GM19238 (cell line): ENCODE results near the gene ETS2.

Source experiments
- DNase-seq: peaks from one replicate; pipeline ENCODE4 v3.0.0; 2011; ENCODE audit warnings: low spot score; ENCODE audit not compliant: insufficient read length

ETS2 gene

DNA sequence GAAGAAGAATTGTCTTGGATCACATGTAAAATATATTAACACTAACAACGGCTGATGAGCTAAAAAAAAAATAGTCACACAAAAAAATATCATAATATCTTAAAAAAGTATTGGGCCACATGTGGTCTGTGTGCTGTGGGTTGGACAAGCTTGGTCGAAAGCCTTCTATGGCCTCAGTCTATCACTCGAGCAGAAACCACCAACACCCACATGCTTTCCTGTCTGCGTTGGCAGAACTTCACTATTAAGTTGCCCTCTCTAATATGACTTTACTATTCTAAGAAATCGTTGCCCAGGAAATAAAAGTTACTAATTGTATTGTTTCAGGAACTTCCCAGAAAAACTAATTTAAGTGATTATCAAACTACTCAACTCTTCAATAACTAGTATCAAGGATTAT lies 28.2 kb upstream of the ETS2 start:
- DNase-seq = no peak

DNA sequence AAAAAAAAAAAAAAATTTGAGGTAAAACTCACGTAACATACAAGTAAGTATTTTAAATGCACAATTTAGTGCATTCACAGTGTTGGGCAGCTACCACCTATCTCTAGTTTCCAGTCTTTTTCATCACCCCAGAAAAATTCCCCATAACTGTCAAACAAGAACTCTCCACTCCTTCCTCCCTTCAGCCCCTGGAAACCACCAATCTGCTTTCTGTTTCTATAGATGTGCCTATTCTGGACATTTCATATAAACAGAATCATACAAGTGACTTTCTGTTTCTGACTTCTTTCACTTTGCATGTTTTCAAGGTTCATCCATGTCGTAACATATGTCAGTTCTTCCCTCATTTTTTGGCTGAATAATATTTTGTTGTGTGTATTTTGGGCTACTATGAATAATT lies 24.9 kb upstream of the ETS2 start:
- no peak for DNase-seq

DNA sequence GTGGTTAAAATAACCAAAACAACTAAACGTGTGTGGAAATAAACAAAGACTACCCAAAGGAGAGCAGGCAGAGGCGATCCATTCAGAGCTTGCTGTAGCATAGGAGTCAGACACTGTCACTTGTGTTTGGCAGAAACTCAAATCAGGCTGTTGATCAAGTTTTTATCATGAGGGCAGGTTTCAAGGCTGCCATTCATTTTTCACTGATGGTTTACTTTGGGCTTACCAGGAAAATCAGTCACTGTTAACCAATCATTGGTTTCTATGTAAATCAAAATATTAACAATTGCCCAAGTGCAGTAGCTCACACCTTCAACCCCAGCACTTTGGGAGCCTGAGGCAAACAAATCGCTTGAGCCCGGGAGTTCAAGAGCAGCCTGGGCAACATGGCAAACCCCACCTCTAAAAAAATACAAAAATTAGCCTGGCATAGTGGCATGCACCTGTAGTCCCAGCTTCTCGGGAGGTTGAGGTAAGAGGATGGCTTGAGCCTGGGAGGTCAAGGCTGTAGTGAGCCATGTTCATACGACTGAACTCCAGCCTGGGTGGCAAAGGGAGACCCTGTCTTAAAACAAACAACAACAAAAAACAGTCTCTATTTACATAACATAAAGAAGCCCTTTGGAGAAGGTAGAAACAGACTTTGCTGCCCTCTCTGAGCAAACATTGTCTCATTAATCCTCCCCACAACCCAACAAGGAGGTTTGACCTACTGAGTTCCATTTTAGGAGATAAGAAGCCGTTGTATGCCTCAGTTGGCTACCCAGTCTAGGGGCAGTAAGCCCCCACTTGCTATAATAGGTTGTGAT lies 21.1 kb upstream of the ETS2 start:
- no peak for DNase-seq

DNA sequence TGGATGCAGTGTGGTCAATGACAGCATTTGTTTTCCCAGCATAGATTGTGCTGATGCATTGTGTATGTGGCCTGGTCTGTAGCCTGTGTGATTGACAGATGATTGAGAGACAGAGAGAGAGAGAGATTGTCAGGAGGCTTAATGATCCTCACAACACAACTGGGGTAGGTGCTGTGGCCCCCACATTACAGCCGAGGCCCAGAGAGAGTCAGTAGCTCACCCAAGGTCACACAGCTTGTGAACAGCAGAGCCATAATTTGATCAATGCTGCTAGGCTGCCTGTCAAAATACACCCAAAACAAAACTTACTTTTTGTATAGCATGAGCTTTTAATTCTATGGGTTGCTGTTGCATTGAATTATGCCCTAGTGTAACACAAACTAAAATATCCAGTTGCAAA lies 20.2 kb upstream of the ETS2 start:
- DNase-seq = no peak

DNA sequence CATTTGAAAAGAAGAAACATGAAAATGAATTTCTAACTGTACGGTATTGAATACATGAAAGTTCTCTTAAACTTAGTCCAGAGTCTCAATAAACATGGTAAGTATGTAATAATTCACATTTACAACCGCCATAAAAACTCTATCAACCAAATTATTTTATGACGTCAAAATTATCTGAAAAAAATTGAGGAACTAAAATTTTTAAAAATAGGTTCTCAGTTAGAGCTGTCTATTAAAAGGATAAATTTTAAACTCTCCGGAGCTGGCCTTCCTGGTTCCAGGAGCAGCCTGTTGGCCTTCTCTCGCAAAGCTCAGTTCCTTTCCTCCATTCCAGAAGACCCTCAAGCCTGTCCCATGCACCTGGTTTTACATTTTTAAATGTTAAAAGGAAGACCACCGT lies 18.7 kb upstream of the ETS2 start:
- no peak for DNase-seq

DNA sequence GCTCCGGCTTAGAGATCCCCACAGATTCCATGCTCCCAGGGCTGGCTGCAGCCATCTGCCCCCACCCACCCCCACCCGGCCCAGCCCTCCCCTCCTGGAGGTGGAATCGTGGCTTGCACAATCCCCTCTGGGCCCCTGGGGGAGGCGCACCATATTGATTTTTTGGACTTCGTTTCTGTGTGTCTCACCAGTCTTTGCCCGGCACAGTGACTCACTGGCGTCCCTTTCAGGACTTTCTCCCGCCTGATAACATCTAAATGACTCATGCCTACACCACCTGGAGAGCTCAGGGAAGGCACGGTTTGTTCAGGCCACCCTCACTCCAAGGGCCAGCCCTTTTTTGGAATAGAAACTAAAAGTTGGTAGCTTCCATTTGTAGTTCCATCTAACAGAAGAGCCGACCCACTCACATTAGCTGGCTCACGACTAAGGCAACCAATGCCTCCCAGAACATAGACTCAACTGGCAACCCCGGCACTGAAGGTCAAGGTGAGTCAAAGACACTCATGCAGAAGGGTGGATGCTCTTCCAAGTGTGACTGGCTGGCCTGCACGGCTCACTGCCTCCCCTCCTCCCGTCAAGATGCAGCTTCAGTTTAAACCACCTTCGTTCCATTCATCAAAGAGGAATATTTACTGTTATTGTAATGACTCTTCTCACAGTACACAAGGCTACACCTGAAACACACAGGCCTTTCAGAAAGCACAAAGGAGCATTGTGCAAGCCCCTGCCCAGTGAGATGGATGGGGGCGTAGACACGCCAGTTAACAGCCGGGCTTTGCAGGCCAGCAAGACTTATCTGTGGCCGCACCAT lies 18.1 kb upstream of the ETS2 start:
- DNase-seq = no peak

DNA sequence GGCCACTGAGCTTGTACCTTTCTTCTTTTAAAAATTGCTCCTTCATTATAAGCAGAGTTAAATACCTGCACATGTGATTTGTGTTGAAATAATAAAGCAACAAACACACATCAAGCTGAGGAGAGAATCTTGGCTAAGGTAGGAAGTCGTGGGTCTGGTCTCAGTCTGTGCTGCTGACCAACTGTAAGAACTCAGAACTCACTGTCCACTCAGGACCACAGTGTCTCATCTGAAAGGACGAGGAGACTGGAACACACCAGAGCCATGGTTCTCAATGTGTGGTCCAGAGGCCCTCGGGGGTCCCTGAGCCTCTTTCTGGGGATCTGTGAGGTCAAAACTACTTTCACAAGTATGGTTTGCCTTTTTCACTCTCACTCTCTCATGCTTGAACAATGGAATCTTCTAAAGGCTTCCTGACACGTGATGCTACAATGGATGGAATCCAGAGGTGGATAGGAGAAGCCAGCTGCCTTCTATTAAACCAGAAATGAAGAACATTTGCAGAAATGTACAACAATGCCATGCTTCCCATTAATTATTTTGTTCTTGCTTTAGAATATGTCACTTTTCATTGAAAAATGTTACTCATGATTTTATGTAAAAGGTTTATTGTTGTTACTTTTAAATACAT lies 17.3 kb upstream of the ETS2 start:
- DNase-seq = no peak

DNA sequence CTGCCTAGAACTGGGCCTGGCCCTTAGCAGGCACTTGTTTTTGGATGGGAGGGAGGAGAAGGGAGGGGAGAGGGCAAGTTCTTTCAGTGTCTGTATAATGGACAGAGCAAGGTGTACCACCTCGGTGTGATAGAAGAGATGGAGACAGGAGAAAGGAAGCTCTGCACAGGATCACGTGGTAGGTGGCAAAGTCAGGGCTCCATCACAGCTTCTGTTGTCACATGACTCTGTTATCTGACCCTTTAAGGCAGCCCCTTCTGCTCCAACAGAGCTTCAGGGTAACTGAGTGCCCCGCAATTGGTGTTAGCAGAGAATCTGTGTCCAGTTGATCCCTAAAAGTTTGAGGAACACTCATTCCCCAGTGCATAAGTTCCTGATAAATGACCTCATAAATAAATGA lies 16.5 kb upstream of the ETS2 start:
- no peak for DNase-seq

DNA sequence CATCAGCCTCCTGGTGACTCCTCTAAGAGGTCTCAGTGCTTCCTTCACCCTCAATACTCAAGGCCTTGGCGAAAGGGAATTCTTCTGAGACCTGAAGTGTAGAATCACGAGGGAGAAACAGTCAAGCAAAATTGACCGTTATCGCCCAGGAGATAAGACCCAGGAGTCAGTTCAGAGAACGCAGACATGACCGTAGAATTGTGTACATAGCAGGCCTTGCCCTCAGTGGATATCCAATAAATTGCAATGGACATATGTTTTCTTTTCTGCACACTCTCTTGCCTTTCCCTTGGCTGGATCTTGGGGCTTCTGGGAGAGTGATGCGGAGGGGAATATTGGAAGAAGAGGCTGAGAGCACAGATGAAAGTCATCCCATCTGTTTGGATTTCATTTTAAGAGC lies 15.7 kb upstream of the ETS2 start:
- DNase-seq = no peak

DNA sequence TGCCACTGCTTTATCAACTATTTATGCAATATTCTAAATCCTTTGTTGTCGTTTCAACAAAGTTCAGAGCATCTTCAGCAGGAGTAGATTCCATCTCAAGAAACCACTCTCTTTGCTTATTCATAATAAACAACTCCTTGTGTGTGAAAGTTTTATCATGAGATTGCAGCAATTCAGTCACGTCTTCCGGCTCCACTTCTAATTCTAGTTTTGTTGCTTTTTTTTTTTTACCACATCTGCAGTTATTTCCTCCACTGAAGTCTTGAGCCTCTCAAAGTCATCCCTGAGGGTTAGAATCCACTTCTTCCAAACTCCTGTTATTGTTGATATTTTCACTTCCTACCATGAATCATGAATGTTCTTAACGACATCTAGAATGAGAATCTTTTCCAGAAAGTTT lies 14.8 kb upstream of the ETS2 start:
- DNase-seq = no peak

DNA sequence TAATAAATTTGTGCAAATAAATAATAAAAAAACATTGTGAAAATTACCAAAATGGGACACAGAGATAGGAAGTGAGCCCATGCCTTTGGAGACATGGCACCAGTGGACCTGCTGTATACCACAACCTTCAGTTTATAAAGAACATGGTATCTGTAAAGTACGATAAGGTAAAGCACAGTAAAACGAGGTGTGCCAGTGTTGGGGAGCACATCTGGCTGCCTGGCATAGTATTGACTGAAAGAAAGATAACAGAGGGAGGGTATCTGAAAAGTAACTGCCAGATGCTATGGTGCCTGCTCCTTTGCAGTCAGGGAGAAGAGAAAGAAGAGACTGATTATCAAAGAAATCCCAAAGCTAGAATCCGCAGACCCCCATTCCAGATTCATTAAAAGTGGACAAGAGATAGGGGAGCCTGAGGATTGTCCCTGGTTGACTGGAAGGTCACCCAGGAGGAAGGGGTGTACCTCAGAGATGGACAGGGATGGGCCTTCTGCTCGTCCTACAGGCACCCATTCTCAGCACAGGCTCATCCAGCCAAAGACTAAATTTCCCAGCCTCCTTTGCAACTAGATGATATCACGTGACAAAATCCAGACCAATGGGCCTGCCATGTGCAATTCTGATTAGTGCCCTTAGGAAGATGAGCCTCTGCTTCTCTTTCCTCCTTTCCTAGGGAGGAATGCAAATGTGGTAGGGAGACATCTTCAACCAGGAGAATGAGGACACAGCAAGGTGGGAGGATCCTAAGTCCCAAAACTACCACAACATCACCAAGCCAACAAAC lies 12.9 kb upstream of the ETS2 start:
- DNase-seq = no peak

DNA sequence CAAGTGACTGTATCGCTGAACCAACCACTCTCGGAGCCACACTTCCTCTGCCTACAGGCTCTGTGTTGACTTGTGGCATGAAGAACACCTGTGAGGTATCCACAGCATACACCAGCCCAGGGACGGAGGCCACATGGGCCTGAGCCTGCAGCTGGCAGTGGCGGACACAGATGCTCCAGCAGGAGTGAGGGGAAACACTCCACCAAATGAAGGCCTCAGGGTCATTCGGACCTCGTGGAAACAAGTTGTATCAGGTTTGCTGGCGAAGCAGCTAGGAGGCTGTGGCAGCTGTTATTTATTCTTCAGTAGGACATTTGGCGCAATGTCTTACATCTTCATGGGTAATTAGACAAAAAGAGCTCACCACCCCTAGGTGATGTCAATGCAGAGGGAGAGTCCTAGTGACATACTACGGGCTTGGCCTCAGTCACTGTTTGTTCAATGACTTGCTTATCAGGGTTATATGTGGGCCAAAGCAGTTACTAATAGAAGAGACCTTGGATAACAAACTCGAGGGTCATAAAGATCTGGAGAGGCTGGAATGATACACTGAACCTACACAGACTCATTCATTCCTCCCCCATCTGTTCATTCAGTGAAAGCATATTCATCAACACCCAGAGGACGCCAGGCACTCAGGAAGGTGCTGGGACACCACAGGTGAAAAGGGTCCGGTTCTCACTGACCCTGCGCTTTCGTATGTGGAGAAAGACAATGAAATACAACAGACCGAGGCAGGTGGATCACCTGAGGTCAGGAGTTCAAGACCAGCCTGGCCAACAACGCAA lies 11.6 kb upstream of the ETS2 start:
- no peak for DNase-seq

DNA sequence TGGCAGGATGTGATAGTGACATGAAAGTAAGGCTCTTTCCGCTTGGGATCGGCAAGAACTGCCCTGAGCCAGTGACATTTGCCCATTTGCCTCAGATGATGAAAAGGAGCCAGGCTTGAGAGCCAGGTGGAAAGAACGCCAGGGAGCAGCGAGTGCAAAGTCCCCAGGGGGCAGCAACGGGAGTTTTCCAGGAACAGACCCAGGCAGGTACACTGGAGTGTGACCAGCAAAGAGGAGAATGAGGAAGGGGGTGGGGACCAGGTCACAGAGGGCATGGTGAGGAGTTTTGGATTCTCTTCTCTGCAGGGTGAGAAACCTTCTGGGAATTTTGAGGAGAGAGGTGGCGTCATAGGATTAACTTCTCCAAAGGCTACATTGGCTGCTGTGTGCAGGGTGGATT lies 10.8 kb upstream of the ETS2 start:
- DNase-seq = no peak

DNA sequence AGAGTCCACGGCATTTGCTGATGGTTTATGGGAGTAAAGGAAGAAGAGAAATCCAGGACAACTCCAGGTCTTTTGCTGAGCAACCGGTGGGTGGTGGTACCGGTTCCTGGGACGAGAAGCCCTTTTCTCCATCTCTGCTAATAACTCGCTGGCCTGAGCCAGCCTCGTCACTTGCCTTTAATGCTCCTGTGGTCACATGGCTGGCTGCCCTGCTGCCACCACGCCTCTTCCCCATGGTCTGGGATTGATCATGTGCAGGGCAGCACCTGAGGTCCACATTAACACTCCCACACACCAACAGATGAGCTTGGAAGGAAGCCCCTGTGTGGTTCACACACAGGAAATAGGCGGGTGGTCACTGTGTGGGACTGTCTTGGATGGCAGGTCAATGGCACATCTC lies 10.3 kb upstream of the ETS2 start:
- no peak for DNase-seq

DNA sequence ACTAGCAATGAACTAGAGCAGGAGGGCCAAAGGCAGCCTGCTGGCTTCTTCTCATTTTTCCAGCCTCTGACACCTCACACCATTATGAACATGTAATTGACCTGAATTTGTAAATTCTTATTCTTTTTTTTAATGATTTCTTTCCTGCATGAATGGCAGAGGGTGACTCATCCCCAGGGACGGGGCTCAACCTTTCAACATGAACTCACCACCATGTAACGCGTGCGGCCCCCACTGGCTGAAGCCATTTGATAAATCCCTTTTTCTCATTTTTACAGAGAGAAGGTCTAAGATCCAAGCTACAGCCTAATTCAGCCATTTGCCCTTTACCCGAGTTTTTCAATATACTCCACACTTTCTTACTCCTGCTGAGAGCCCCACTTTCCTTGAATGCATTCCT lies 9.3 kb upstream of the ETS2 start:
- DNase-seq = no peak

DNA sequence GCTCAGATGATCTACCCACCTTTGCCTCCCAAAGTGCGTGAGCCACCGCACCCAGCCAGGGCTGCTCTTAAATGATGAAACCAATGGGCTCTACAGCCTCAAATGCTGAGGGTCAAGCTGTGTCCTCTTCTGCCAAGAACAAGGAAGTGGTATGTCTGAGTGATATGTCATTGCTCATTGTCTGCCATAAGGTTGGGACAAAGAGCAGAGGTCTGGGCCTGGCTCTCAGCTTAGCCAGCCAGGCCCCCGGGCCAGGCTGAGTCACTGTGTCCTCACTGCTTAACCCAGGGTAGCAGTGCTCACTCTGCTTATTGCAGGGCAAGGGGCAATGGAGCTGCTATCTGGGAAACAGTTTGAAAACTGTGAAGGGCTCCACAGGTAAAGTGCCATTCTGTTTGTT lies 8.3 kb upstream of the ETS2 start:
- DNase-seq = no peak

DNA sequence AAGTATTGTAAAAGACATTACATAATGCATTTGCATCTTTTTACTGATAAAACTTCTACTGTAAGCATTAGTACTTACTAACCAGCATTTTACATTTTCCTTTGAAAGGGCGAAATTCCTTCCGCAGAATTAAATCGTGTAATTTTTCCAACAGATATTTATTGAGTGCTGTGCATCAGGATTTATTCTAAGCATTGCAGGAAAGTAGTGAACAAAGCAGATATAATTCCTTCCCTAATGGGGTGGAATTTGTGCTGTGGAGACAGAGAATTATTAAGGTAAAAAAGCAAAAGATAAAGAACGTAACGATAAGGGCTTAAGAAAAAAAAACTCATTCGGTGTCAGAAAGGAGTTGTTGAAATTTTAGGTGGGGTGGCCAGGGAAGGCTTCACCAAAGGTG lies 7.6 kb upstream of the ETS2 start:
- DNase-seq = no peak

DNA sequence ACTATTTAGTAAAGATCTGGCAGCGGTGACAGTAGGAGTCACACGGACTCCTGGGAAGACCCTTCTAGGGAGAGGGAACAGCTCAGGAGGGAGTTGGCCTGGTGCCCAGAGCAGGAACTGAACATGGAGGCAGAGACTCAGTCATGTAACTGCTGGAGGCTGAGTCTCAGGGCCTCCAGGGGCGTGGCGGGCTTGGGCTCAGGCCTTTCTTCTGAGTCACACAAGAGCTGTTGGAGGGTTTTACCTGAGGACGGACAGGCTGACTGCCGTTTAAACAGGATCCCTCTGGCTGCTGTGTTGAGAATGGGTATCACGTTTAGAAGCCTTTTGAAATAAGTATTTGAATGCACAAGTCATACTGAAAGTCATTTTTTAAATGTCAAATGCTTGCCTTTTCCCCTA lies 7.2 kb upstream of the ETS2 start:
- no peak for DNase-seq

DNA sequence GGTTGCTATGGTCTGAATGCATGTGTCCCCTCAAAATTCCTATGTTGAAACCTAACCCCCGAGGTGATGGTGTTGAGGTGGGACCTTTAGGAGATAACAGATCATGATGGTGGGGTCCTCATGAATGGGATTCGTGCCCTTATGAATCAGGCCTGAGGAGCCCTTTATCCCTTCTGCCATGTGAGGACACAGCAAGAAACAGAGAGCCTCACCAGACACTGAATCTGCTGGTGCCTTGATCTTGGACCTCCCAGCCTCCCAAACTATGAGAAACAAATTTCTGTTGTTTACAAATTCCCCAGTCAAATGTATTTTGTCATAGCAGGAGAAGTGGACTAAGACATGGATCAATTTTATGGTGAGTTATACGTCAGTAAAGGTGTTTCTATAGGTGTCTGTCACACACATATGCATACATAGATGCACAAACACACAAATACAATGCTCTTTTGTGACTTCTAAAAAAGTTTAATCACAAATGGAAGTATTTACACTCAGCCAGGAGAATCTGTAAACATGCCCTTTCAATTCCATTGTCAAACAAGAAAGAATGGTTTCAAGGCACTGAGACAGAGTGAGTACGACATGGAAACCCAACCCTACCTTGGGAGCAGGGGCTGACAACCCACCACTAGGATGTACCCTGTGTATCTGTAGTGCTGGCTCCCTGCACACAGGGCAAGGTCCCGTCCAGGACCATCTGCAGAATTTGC lies 5.5 kb upstream of the ETS2 start:
- no peak for DNase-seq
